GM12891 (cell line): ENCODE measurements around the gene ACP4.
A peak's percentile ranks its signal among the peaks of the same experiment; 100 is the strongest.

ENCODE experiments used
- POLR2A ChIP-seq: IDR thresholded peaks from 2 replicates; pipeline ENCODE4 v1.6.1; 2011; ENCODE audit warnings: low read depth, low read length, control low read depth
- POLR2AphosphoS5 ChIP-seq: IDR thresholded peaks from 2 replicates; pipeline ENCODE4 v1.6.1; 2011; ENCODE audit warnings: low read depth, low read length, control low read depth
- TAF1 ChIP-seq: IDR thresholded peaks from 2 replicates; pipeline ENCODE4 v1.6.1; 2011; ENCODE audit warnings: low read depth, low read length, control low read depth

- TF ChIP-seq POLR2A = no peak
- peak; percentile 28; the same call in 1 of the 2 replicates for TF ChIP-seq POLR2AphosphoS5
- TF ChIP-seq TAF1 = no peak
Observed at GRCh38 chr19:50799547-50799851, 9.3 kb downstream of the ACP4 start.
